GM18870 (cell line): ENCODE data around the gene EXOSC5.
"Not testable (repeated sequence)": the region's sequence is repeated elsewhere in the genome, so short reads cannot be mapped to it uniquely, and the experiment has no call there.

ENCODE experiments used
- ATAC-seq: cut with Tn5 transposase; IDR thresholded peaks from one replicate; pipeline ENCODE4 v1.9.1; 2021; ENCODE audit warnings: moderate library complexity; ENCODE audit not compliant: unreplicated experiment

EXOSC5 gene

DNA sequence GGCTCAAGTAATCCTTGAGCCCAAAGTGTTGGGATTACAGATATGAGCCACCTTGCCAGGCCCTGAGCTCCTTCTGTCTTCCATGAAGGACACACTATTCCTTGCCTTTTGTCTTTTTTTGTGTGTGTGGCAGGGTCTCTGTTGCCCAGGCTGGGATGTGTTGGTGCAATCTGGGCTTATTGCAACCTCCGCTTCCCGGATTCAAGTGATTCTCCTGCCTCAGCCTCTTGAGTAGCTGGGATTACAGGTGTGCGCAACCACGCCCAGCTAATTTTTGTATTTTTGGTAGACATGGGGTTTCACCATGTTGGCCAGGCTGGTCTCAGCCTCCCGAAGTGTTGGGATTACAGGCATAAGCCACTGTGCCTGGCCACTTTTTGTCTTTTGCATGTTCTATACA lies 11.7 kb upstream of the EXOSC5 start:
- not testable (repeated sequence) for ATAC-seq

GRCh38 chr19:41408256-41408655 lies 11.1 kb upstream of the EXOSC5 start:
- no peak for ATAC-seq

- ATAC-seq, result no peak
Observed at GRCh38 chr19:41407271-41407670, 10.1 kb upstream of the EXOSC5 start.

DNA sequence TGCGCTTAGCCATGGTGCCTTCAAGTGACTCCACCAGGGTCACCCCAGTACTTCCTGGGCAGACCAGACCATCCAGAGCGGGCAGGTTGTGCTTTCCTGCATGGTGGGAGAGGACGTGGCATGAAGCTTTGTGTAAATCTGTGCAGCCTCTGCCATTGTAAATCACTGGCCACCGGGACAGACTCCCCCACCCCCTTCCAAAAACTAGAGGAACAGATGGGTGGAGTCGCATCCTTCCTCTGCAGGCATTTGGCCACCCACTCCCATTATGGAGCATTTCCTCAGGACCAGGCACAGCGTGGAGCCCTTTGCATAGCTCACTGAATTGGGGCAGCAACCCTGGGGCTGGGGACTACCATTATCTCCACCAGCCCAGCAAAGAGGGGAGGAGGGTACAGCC lies 8.6 kb upstream of the EXOSC5 start:
- no peak for ATAC-seq

DNA sequence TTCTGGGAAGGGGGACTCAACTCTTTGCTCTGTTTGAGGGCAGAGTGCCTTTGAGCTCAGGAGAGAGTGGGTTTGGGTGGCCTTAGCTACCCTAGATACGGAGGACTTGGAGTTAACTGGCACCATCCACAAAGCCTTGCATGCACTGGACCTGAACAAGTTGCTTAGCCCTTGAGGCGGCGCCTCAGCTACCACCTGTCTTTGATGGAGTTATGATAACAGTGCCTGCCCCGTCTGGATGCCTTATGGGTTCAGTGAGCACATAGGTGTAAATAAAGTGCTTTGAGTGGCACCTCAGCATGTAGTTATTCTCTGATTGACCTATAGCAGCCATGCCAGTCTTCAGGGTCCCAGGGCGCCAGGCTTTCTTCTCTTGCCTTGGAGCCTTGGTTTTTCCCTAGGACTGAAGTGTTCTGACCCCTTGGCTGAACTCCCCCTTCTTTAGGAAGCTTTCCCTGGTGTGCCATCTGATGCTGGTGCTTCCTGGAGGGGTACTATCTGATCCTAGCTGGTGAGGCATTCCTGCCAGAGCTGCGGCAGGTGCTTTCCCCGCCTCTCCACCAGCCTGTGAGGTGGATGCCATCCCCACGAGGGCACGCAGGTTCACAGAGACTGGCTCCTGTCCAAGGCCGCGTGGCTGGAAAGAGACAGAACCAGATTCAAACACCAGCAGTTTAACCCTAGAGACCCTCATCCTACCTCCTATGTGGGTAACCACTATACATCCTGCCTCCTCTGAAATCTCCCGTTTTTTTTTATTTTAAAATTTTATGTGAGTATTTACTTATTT lies 6.2 kb upstream of the EXOSC5 start:
- ATAC-seq, result no peak

GRCh38 chr19:41402010-41402409 lies 4.9 kb upstream of the EXOSC5 start:
- no peak for ATAC-seq

GRCh38 chr19:41401483-41401882 lies 4.3 kb upstream of the EXOSC5 start:
- ATAC-seq, result no peak

GRCh38 chr19:41399525-41399924 lies 2.4 kb upstream of the EXOSC5 start:
- ATAC-seq, result no peak

GRCh38 chr19:41399091-41399490 lies 1.9 kb upstream of the EXOSC5 start:
- no peak for ATAC-seq

- no peak for ATAC-seq
Observed at GRCh38 chr19:41398598-41398997, 1.4 kb upstream of the EXOSC5 start.

DNA sequence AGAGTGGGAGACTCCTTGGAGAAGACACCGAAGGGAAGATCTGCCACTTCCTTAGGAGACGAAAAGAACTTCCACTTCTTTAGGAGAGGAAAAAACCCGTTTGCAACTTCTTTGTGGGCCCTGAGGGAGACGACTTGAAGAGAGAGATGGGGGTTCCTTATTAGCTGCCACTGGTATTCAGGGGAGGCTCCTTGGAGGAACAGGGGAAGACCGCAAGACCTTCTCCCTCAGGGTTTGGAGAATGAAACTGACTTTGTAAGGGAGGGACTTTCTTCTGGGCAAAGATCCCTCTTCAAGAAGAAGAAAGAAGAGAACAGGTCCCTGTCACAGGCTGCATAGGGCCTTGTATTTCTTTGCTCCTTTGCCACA lies 875 bp upstream of the EXOSC5 start:
- no peak for ATAC-seq

- ATAC-seq, result no peak
Observed at GRCh38 chr19:41395355-41395754, 1.8 kb downstream of the EXOSC5 start.

- ATAC-seq, result no peak
Observed at GRCh38 chr19:41392775-41393174, 4.4 kb downstream of the EXOSC5 start.

DNA sequence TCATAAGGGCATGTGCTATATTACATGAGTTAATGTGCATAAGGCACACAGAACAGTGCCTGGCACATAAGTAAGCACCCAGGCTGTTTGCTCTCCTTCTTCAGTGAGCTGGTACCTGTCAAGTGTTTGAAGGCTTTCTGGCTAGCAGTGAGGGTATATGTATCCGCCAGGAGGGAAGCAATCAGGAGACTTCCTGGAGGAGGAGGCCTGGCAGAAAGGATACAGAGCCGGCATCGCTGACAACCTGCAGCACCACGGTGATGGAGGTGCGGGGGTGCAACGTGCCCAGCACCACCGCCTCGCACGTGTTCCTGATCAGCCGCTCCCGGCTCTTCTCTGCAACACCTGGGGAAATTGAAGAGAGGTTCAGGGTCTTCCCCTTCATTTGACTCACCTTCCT lies 5.5 kb downstream of the EXOSC5 start:
- ATAC-seq, result no peak

DNA sequence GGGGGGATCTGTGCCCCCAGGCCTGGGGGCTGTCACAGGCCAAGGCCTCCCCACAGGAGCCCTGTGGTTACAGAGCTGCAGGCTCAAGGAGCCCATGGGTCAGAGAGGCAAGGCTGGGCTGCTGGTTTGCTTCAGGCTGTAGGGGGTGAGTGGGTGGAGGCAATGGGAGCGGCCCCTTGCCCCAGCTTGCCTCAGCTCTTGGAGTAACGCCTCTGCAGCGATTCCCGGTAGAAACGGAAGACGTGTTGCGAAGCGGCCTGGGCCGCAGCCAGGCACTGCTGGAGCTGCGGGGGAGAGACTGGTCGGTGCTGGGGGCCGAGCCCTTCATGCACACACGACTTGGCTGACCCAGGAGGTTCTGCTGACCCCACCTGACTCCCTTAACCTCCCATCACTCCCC lies 10.7 kb downstream of the EXOSC5 start:
- no peak for ATAC-seq

- ATAC-seq, result no peak
Observed at GRCh38 chr19:41384351-41384750, 12.8 kb downstream of the EXOSC5 start.

- not testable (repeated sequence) for ATAC-seq
Observed at GRCh38 chr19:41381536-41381935, 15.6 kb downstream of the EXOSC5 start.

DNA sequence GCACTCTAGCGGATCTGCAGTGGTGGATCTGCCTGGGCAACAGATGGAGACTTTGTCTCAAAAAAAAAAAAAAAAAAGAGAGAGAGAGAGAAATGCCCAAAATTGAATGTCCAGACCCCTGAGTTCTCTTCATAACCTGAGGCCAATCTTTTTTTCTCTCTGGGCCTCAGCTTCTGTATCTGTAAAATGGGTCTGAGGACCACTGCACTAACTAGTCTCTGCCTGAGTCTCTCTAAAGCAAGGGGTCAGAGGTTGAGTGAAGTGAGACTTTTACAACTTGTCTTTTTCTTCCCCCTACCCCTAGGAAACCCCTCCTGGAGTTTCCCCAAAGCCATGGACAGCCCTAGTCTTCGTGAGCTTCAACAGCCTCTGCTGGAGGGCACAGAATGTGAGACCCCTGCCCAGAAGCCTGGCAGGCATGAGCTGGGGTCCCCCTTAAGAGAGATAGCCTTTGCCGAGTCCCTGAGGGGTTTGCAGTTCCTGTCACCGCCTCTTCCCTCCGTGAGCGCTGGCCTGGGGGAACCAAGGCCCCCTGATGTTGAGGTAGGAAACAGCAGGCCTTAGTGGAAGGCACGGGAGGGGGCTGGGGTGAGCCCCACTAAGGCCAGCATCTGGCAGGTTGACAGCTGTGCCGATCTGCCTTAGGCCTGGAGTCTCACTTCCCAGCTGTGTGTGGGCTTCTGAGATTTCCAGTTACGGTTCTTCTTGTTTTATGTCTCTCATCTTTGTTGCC lies 19.0 kb downstream of the EXOSC5 start:
- no peak for ATAC-seq

DNA sequence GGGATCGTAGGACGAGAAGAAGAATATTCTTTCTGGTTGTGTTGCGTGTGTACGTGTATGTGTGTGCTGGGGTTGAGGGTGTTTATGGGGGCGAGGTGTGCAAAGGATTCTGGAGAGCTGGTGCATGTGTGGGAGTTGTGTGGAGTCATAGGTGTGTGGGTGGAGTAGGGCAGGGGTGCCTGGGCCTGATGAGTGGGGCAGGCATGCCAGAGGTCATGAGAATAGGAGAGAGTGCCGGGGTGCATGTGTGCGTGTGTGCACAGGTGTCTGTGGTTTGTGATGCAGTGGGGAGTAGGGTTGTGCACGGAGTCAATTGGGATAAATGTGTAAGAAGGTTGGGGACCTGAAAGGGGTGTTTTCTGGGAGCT lies 20.2 kb downstream of the EXOSC5 start:
- no peak for ATAC-seq

DNA sequence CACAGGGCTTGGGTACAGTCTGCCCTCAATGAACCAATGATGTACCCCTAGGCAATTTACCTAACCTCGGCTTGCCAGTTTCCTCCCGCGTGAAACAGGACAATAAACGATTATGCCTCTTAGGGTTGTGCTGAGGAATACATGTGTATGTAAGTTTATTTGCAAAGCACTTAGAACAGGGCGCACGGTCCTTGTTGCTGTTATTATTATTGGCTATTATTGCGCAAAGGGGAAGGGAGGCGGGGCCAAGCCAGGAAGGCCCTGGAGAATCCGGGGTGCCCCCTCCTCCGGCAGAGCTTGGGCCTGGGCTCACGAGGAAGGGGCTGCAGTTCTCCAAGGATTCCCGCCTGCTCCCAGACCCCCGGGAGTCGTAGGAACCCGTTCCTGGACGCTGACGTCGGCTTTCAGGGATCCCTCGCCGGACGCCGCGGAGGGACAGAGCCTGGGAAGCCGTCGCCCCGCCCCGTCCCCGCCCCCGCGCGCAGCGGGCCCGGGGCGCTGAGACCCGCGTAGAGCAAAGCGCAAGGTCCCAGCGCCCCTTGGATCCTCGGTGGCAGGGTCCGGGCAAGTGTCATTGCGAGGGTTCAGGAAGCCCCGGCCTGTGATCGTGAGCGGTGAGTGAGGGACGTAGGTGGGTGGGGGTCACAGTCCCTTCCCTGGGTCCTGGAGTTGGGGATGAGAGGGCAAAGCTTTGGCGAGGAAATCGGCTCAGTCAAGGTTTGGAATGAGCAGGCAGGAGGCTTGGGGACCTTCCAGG lies 20.7 kb downstream of the EXOSC5 start, which contains the start of gene TMEM91:
Gene TMEM91 (plus strand): TSS at position 293 of the 757 bp plus-strand sequence. CDS start 1,777 bp downstream, outside the sequence.
- ATAC-seq, result no peak

DNA sequence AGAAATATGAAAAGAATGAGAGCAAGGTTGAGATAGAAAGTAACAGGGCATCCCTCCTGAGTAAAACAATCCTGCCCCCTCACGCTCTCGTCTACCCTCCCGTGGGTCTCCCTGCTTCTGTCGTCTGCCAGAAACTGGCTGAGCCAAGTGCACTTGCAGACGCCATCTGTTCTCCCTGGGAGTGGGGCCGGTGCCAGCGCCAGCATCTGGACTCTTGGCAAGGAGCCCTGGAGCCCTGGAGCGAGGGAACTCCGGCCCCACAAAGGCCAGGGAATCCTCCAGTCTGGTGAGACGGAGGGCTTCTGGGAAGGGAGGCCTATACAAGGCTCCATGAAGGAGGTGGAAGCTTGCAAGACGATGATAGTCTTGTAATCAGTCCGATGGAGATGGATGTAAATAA lies 23.2 kb downstream of the EXOSC5 start:
- no peak for ATAC-seq

- ATAC-seq, result no peak
Observed at GRCh38 chr19:41372501-41372900, 24.7 kb downstream of the EXOSC5 start.
